HCT116 (cell line): ENCODE results near the gene RAD51AP2. TPM values are rescaled to one million over a fixed set of nuclear protein-coding genes. Genes with fewer than 3 reads are reported as not detected.

Source experiments
- ATAC-seq: fragments of 200-7000 bp; cut with Tn5 transposase; 2 replicates; pipeline ENCODE4 v1.9.1; 2020; ENCODE audit warnings: mild to moderate bottlenecking, moderate library complexity
- BruUV-seq: library from RNA; stranded (reverse); fragments of 400-500 nt; replicated peaks from 2 replicates; lab custom pipeline; 2021; lab: Mats Ljungman, UMichigan
- CTCF ChIA-PET: fragments of 300-600 bp; sonication (Branson Sonifier 250); formaldehyde crosslinking; loops from one replicate; lab custom pipeline; 2021; ENCODE audit warnings: antibody characterized with exemption; lab: Charles Lee
- POLR2A ChIA-PET: fragments of 300-600, 350-600 bp; sonication (Branson Sonifier 250); formaldehyde crosslinking; loops from one replicate; lab custom pipeline; 2021; ENCODE audit warnings: antibody characterized with exemption; lab: Charles Lee
- RAD21 ChIA-PET, 2 experiments: fragments of 300-600 bp; sonication (Branson Sonifier 250); formaldehyde crosslinking; loops; one replicate each; lab custom pipeline; 2023; ENCODE audit warnings: low total read pairs in 2 of 2; ENCODE audit not compliant: uncharacterized antibody in 2 of 2, unreplicated experiment in 2 of 2, low non-redundant PET in 1 of 2; lab: Charles Lee
- DNase-seq: peaks from one replicate; pipeline ENCODE4 v3.0.0-alpha.2; 2010; ENCODE audit warnings: low read depth, low spot score
- H2AFZ ChIP-seq: fragments of 200-600 bp; shearing (Covaris generic), sonication (generic); 2 replicates; pipeline ENCODE4 v1.6.1; 2017; ENCODE audit warnings: low read depth, mixed run types, mixed read lengths, antibody characterized with exemption, low read length; ENCODE audit not compliant: poor library complexity, severe bottlenecking
- H3K27ac ChIP-seq: 2 replicates; pipeline ENCODE4 v1.5.1; 2012; ENCODE audit warnings: low read depth, low read length
- H3K27me3 ChIP-seq: fragments of 200-600 bp; sonication (generic); 2 replicates; pipeline ENCODE4 v1.6.1; 2016; ENCODE audit warnings: mixed run types, low read length, mixed read lengths; ENCODE audit not compliant: insufficient read depth
- H3K36me3 ChIP-seq, 2 experiments: fragments of 200-500 bp in 1 of 2; fragments of 200-600 bp in 1 of 2; sonication (Bioruptor generic) in 1 of 2; sonication (generic) in 1 of 2; 2 replicates each; pipeline versions ENCODE4 v1.5.1 to v1.6.1; 2014 to 2016; ENCODE audit warnings: low read length in 2 of 2, inconsistent platforms in 1 of 2, mixed read lengths in 1 of 2, mixed run types in 1 of 2; ENCODE audit not compliant: insufficient read depth in 2 of 2, control insufficient read depth in 1 of 2
- H3K4me1 ChIP-seq, 2 experiments: fragments of 200-600 bp in 1 of 2; sonication (generic) in 1 of 2; 2 replicates each; pipeline versions ENCODE4 v1.5.1 to v1.6.1; 2012 to 2017; ENCODE audit warnings: low read length in 2 of 2, inconsistent platforms in 1 of 2, mild to moderate bottlenecking in 1 of 2, mixed read lengths in 1 of 2, mixed run types in 1 of 2, moderate library complexity in 1 of 2; ENCODE audit not compliant: insufficient read depth in 2 of 2, control insufficient read depth in 1 of 2
- H3K4me2 ChIP-seq: fragments of 200-600 bp; sonication (generic); 2 replicates; pipeline ENCODE4 v1.6.1; 2017; ENCODE audit warnings: mixed run types, low read length, mixed read lengths
- H3K4me3 ChIP-seq, 2 experiments: fragments of 200-600 bp in 1 of 2; sonication (generic) in 1 of 2; replicated peaks in 1 of 2; 2 replicates each; pipeline ENCODE4 v1.5.1; 2011 to 2016; ENCODE audit warnings: low read length in 2 of 2, control low read depth in 1 of 2, low read depth in 1 of 2, mild to moderate bottlenecking in 1 of 2, mixed read lengths in 1 of 2, mixed run types in 1 of 2
- H3K79me2 ChIP-seq: fragments of 200-600 bp; sonication (generic); 2 replicates; pipeline ENCODE4 v1.6.1; 2017; ENCODE audit warnings: mild to moderate bottlenecking, mixed run types, low read length, moderate library complexity, mixed read lengths; ENCODE audit not compliant: insufficient read depth
- H3K9ac ChIP-seq: fragments of 200-600 bp; sonication (generic); 2 replicates; pipeline ENCODE4 v1.6.1; 2016; ENCODE audit warnings: low read length, mixed read lengths
- H3K9me2 ChIP-seq: fragments of 200-600 bp; sonication (generic), shearing (Covaris generic); 2 replicates; pipeline ENCODE4 v1.6.1; 2017; ENCODE audit warnings: mixed run types, mild to moderate bottlenecking, moderate library complexity; ENCODE audit not compliant: insufficient read depth
- H3K9me3 ChIP-seq, 2 experiments: fragments of 200-500 bp in 1 of 2; fragments of 200-600 bp in 1 of 2; sonication (Bioruptor generic) in 1 of 2; sonication (generic) in 1 of 2; 2 replicates each; pipeline ENCODE4 v1.6.1; 2014 to 2017; ENCODE audit warnings: low read length in 2 of 2, mixed read lengths in 2 of 2, inconsistent platforms in 1 of 2, low read depth in 1 of 2, mild to moderate bottlenecking in 1 of 2, mixed run types in 1 of 2, moderate library complexity in 1 of 2; ENCODE audit not compliant: control insufficient read depth in 1 of 2, insufficient read depth in 1 of 2
- H4K20me1 ChIP-seq: fragments of 200-600 bp; sonication (generic), shearing (Covaris generic); 2 replicates; pipeline ENCODE4 v1.6.1; 2017; ENCODE audit warnings: mixed run types, mild to moderate bottlenecking, moderate library complexity; ENCODE audit not compliant: insufficient read depth
- ATF3 ChIP-seq: IDR thresholded peaks from 2 replicates; pipeline ENCODE4 v1.6.1; 2012
- CTCF ChIP-seq, 3 experiments: fragments of 200-600 bp in 1 of 3; sonication (generic) in 1 of 3; IDR thresholded peaks in 2 of 3; conservative IDR thresholded peaks in 1 of 3; 2 replicates each; pipeline ENCODE4 v1.5.1; 2012 to 2017; ENCODE audit warnings: low read depth in 2 of 3, low read length in 2 of 3, antibody characterized with exemption in 1 of 3, borderline replicate concordance in 1 of 3, control low read depth in 1 of 3, mild to moderate bottlenecking in 1 of 3, mixed read lengths in 1 of 3, mixed run types in 1 of 3, moderate library complexity in 1 of 3; ENCODE audit not compliant: insufficient read depth in 1 of 3
- JUND ChIP-seq: IDR thresholded peaks from 2 replicates; pipeline ENCODE4 v1.6.1; 2012
- MAX ChIP-seq: IDR thresholded peaks from 2 replicates; pipeline ENCODE4 v1.6.1; 2012
- POLR2A ChIP-seq: IDR thresholded peaks from 2 replicates; pipeline ENCODE4 v1.7.0; 2011; ENCODE audit warnings: borderline replicate concordance; ENCODE audit not compliant: insufficient read depth, insufficient read length; ENCODE audit errors: extremely low read depth
- RAD21 ChIP-seq: IDR thresholded peaks from 2 replicates; pipeline ENCODE4 v1.6.1; 2012; ENCODE audit warnings: low read depth, mild to moderate bottlenecking
- REST ChIP-seq: IDR thresholded peaks from 2 replicates; pipeline ENCODE4 v1.6.1; 2012; ENCODE audit warnings: low read depth
- SP1 ChIP-seq: IDR thresholded peaks from 2 replicates; pipeline ENCODE4 v1.6.1; 2012; ENCODE audit warnings: low read depth
- SRF ChIP-seq: IDR thresholded peaks from 2 replicates; pipeline ENCODE4 v1.6.1; 2012; ENCODE audit warnings: low read depth
- ZBTB33 ChIP-seq: IDR thresholded peaks from 2 replicates; pipeline ENCODE4 v1.6.1; 2011; ENCODE audit warnings: mild to moderate bottlenecking, low read length, moderate library complexity; ENCODE audit not compliant: insufficient replicate concordance; ENCODE audit errors: extremely low read depth
- ZFX ChIP-seq: fragments of 450-650 bp; IDR thresholded peaks from 2 replicates; pipeline ENCODE4 v1.6.1; 2017
- ZNF274 ChIP-seq: fragments of 200-500 bp; sonication (Bioruptor generic); IDR thresholded peaks from 2 replicates; pipeline ENCODE4 v1.6.1; 2014; ENCODE audit warnings: mild to moderate bottlenecking, low read depth, low read length, inconsistent platforms
- intact Hi-C: fragments of 100-400 bp; cut with micrococcal nuclease; formaldehyde crosslinking; loops from 2 replicates; pipeline ENCODE4 v1.10.0; 2022
- total RNA-seq: library from RNA; stranded (reverse); gene quantifications from one replicate; pipeline ENCODE4 v1.2.1, GENCODE V29; 2021; ENCODE audit not compliant: unreplicated experiment

Gene RAD51AP2
- total RNA-seq, 1 experiment from 2014 or later: 0.10 TPM

GRCh38 chr2:17547237-17547636 lies 29.0 kb upstream of the RAD51AP2 start (continued):
- TF ChIP-seq ATF3: no peak
- no peak for TF ChIP-seq ZFX
- no peak for TF ChIP-seq CTCF (IDR thresholded peaks at IDR 0.05 in 2 of 3, conservative IDR thresholded peaks at IDR 0.05 in 1 of 3; ENCODE audit: borderline replicate concordance in 1 of 3, insufficient read depth in 1 of 3, low read depth in 2 of 3, low read length in 2 of 3)
- no peak for TF ChIP-seq POLR2A
- no peak for TF ChIP-seq SRF
- no peak for TF ChIP-seq ZBTB33
- no peak for TF ChIP-seq RAD21

- H3K4me2 ChIP-seq: no peak overlapping the region
Observed at GRCh38 chr2:17545680-17546613, 27.7 kb upstream of the RAD51AP2 start.

More at GRCh38 chr2:17545680-17546613, 27.7 kb upstream of the RAD51AP2 start:
- no peak for DNase-seq
- Histone ChIP-seq H3K4me3 (no peak overlapping the region), H4K20me1 (no peaks in the 10 kb centered on the region), H3K27ac (no peak overlapping the region), H3K79me2 (no peaks in the 10 kb centered on the region), H3K9me2 (no peaks in the 10 kb centered on the region)
- BruUV-seq: no TSS peak
- RAD21 ChIA-PET: no interaction called here
- CTCF ChIA-PET: no interaction called here
- intact Hi-C loops: no loop called here
- POLR2A ChIA-PET: interaction anchor here (1.7 kb wide), 1 partner anchor 12 kb away, joined by 4 read pairs; no protein-coding TSS in a partner anchor
- no peak for TF ChIP-seq ZFX
- no peak for TF ChIP-seq MAX
- TF ChIP-seq JUND: no peak
- TF ChIP-seq ZBTB33: no peak
- TF ChIP-seq ZNF274: no peak
- no peak for TF ChIP-seq REST
- TF ChIP-seq SP1: no peak
- TF ChIP-seq, all 23 proteins: peak for 0
- Histone ChIP-seq H3K27me3 (no peaks in the 10 kb centered on the region), H3K9me3 (no peaks in the 10 kb centered on the region), H3K4me1 (peaks cover 6 to 25% of the 10 kb centered on the region in 2 experiments; a peak in 3 of 4 replicates), H3K9ac (no peak overlapping the region), H2AFZ (no peak overlapping the region), H3K36me3 (no peaks in the 10 kb centered on the region)
- no peak for ATAC-seq
